ENCODE measurements around the gene BCAS1.
"Not testable (repeated sequence)": the region's sequence is repeated elsewhere in the genome, so short reads cannot be mapped to it uniquely, and the experiment has no call there.

The BCAS1 gene

DNA sequence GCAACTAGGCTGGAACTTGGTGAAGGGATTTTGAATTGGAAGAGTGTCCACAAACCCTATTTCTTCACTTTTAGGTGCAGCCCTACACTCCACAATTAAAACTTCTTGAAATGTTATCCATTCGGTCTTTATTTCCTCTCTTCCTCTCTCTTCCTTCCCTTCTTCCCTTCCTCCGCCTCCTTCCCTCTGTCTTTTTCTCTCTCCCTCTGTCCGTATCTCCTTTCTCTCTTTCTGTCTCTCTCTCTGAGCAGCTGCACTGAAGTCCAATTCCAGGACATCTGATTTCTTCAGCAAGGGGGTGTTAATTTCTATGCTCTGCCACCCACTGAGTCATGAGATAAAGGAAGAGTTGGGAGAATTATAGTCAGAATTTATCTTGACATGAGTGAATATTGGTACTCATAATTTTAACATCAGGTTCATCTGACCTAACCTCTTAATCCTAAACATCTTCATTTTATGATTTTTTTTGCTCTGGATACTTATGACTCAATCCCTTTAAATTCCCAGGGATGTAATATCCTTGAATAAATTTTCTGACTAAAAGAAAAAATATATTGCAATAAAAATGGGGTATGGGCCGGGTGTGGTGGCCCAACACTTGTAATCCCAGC is 84.2 kb downstream of the BCAS1 start:
- DNase-seq (ENCODE audit: low read depth in 2 of 2), result no peak

DNA sequence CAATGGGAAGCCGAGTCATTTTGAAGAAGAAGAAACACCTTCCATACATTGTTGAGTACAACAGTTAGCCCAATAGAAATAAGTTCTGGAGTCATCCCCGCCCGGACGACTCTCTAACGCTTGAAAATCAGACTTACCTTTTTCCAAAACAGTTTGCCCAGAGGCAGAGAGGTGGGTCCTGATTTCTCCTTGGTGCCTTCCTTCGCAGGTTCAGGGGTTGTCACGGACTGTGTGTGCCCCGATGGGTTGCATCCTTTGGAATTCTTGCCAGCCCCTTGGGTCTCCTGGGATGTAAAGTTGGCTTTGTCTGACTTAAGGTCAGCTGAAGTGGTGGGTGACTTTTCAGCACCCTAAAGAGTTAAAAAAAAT is 85.3 kb downstream of the BCAS1 start:
- no peak for DNase-seq (ENCODE audit: low read depth in 2 of 2)

- no peak for DNase-seq (ENCODE audit: low read depth in 2 of 2)
Measured at GRCh38 chr20:53984356-53985149, 85.8 kb downstream of the BCAS1 start.

- no peak for DNase-seq (ENCODE audit: low read depth in 2 of 2)
Measured at GRCh38 chr20:53983401-53983800, 87.0 kb downstream of the BCAS1 start.

GRCh38 chr20:53982624-53983023 is 87.8 kb downstream of the BCAS1 start:
- DNase-seq (ENCODE audit: low read depth in 2 of 2), result no peak

DNA sequence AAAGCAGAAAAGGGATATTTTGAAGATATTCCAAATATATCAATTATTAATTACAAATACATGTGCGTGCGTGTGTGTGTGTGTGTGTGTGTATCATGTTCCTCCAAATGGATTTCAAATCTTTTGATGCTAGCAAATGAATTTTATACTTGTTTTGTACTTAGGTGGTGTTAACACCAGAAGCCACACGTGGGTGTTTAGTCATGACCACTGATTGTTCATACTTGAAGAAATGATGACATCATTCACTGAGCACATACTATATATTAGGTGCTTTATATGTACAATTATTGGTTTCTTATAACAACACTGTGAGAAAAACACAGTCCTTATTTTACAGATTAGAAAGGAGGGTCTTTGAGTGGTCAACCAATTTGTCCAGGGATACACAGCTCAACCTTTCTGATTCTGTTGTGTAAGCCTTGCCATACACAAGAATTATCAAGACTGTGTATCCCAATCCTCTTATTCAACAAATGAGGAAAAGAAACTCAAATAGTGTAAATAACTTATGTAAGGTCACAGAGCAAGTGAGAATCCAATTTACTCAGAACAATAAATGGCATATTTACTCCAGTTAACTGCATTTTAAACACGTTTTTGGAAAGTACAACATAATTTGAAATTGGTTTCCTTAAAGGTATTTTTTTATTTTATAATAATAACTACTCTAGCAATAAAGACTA is 88.5 kb downstream of the BCAS1 start:
- DNase-seq (ENCODE audit: low read depth in 2 of 2), result no peak

DNA sequence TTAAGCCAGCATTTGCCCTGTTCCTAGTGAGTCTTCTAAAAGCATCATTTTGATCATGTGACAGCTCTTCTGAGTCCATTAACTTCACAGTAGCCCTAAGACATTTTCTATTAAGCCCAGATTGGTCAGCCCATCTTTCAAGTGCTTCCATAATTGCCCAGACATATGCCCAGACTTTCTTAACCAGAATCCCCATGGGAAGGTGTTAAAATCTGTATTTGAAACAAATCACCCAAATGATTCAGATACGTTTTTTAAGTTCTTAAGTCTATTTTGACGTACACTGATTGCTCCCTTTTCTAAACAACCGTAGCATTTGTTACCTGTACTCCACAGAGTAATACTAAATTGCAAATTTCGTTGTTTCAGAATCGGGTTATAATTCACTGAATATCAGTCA is 89.3 kb downstream of the BCAS1 start:
- no peak for DNase-seq (ENCODE audit: low read depth in 2 of 2)

GRCh38 chr20:53980031-53980465 is 90.3 kb downstream of the BCAS1 start:
- no peak for DNase-seq (ENCODE audit: low read depth in 2 of 2)

DNA sequence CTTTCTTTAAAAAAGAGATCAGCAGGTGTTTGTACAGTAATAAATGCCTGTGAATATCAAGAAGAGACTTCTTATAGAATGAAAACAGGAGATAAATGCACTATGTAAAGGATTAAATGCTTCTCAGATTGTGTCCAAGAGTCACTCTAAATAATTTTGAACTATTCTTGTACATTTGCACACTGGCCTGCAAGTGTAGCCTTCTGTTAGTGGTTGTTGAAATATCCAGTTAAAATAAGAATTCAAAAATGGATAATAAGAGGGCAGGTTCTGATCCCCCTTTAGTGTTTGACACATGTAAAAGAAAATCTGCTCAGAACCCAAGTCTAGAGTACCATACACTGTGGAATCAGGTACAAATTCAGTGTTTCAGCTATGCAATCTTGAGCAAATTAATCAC is 91.9 kb downstream of the BCAS1 start:
- no peak for DNase-seq (ENCODE audit: low read depth in 2 of 2)

DNA sequence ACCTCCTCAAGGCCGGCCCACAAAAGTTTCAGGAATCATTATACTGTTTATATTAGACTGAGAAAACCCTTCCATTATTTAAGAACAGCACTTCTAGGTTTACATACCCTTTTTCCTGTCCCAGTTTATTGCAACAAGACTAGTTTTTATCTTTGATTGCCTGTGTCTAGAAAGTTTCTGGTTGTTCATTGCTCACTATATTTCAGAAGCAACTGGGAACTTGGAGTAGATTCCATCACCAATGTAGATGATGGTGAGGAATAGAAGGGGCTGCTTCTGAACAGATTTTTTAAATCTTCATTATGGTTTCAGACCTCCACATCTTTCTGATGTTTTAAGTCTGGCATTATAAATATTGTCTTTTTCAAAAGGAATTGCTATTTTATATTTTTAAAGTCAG is 93.0 kb downstream of the BCAS1 start:
- no peak for DNase-seq (ENCODE audit: low read depth in 2 of 2)

DNA sequence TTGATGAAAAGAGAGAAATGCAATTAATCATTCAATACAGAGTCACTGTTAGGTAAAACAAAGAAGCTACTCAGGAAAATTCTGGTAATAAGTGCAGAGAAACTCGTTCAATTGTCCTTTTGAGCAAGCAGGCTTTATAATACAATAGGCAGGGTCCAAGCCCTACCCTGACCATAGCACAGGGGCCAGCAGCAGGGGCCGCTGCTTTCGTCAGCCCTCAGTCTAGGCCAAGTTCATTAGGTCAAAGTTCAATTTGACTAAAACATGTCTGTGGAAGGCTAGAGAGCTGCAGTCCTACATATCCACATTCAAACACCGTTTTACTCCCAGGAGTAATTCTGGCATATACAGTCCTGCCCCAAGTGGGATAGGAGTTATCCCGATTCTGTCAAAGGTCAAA is 94.6 kb downstream of the BCAS1 start:
- DNase-seq (ENCODE audit: low read depth in 2 of 2), result no peak

- no peak for DNase-seq (ENCODE audit: low read depth in 2 of 2)
Measured at GRCh38 chr20:53974785-53975555, 95.4 kb downstream of the BCAS1 start.

DNA sequence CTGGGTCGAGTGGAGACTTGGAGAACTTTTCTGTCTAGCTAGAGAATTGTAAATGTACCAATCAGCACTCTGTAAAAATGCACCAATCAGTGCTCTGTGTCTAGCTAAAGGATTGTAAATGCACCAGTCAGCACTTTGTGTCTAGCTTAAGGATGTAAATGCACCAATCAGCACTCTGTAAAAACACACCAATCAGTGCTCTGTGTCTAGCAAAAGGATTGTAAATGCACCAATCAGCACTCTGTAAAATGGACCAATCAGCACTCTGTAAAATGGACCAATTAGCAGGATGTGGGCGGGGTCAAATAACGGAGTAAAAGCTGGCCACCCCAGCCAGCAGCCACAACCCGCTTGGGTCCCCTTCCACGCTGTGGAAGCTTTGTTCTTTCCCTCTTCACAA is 96.5 kb downstream of the BCAS1 start:
- DNase-seq (ENCODE audit: low read depth in 2 of 2), result not testable (repeated sequence)

GRCh38 chr20:53972179-53972578 is 98.2 kb downstream of the BCAS1 start:
- no peak for DNase-seq (ENCODE audit: low read depth in 2 of 2)

DNA sequence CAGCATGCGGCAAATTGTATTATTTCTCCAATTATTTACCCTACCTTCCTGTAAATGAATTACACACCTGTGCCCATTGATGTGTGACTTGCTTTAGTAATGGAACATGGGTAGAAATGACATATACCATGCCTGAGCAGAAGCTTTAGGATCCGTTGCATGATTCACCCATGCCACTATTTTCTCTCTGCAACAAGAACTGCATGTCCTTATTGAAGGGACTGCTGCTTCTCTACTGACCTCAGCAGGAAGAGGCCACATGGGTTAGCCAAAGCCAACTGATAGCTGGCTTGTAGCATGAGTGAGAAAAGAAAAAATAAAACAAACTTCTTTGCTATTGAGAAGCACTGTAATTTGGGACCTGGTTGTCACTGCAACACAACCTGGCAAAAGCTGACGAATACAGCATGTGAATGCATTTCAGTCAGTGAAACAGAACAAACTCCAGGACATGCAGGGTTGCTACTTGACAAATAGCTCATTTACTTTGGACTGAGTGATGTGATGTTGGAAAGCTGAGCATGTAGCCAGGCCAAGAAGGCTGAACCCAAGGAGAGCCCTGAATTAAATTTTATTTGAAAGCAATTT is 99.2 kb downstream of the BCAS1 start:
- no peak for DNase-seq (ENCODE audit: low read depth in 2 of 2)

DNA sequence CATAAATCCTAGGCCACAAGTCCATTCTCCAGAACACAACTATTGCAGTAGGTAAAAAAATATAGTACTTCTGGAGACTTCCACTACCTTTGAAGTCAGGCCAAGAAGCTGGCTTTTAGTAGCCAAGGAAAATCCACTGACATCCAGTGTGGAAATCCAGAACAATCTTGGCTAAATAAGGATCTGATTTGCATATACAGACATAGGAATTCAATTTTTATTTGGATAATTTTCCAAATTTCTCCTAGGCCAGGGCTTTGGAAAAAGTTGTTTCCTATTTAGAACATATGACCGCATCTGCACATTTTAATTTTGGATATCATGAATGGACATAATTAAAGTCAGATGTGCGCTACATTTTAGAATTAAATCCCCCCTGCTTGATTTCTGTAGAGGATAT is 100.2 kb downstream of the BCAS1 start:
- no peak for DNase-seq (ENCODE audit: low read depth in 2 of 2)

- no peak for DNase-seq (ENCODE audit: low read depth in 2 of 2)
Measured at GRCh38 chr20:53967527-53967926, 102.9 kb downstream of the BCAS1 start.

DNA sequence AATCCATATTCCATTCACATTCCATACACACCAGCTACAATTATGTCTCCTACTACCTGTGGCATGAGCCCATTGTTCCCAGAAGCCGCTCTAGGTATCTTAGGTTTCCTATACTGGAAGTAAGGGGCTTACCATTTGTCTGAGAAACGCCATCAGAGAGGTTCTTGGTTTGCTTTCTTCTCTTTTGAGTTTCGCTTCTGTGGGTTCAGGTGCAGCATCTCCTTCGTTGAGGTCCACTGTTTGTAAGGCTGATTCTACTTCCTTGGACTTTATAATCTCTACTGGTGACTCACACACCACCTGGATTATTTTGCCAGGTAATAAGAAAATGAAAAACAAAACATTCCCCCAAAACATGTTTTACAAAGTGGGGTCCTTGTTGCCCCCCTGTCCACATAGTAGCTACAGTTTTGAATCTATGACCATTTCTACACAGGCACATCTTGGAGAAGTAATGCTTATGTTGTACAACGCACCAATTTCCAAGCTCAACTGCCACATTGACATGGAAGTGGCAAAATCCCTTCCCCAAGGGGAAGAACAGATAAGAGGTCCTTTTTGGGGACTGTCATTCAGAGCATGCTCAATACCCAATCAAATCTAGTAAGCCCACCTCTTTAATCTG is 103.5 kb downstream of the BCAS1 start:
- DNase-seq (ENCODE audit: low read depth in 2 of 2), result no peak

DNA sequence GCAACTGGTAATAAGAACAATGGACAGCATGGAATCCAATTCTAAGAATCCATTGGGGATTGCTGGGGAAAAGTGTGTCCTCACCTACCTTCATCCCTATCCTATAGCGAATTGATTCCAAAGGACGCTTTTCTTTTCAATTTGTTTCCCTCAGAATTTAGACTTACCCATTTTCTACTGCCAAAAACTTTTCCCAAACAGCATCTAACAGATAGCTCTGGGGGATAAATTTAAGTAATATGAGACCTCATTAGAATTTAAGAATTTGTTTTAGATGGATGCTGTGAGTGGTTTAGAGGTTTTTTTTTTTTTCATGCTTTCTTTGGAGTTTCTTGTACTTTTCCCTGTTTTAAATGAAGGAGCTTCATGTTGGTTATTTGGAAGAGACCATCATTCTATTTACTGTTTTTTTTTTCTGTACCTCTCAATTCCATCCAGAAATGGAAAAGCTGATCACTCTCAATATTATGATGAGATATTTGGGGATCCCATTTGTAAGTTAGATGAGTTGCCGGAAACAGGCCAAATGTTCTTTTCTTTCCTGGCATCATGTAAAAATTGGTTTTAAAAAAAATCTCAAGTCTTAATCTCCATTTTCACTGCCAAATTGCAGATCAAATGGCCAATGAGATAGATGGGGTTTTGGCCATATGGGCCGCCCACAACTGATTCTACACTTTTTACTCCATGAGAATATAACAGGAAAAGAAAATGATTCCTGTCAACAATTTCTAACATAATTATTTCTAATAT is 105.7 kb downstream of the BCAS1 start:
- no peak for DNase-seq (ENCODE audit: low read depth in 2 of 2)

GRCh38 chr20:53964067-53964466 is 106.3 kb downstream of the BCAS1 start:
- no peak for DNase-seq (ENCODE audit: low read depth in 2 of 2)

DNA sequence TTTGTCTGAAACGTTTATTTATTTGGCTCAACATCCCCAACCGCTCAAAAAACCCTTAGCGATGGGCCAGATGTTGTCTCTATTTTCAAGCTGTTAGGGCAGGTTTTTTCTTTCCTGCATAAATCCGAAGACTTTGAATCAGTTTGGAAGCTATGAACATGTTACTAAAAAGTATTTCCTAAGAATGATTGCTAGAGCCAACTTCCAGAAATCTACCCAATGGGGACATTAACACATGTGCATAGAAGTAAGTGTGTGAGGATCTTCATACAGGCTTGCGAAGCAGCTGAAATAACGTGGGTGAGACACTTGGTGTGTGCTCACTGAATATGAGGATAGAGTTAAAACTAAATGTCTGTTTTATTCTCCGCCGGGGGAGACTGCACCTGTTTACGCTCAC is 106.8 kb downstream of the BCAS1 start:
- no peak for DNase-seq (ENCODE audit: low read depth in 2 of 2)
